ENCODE results near the gene SERPINB10.
"Not testable (repeated sequence)": the region's sequence is repeated elsewhere in the genome, so short reads cannot be mapped to it uniquely, and the experiment has no call there.

SERPINB10 gene

DNA sequence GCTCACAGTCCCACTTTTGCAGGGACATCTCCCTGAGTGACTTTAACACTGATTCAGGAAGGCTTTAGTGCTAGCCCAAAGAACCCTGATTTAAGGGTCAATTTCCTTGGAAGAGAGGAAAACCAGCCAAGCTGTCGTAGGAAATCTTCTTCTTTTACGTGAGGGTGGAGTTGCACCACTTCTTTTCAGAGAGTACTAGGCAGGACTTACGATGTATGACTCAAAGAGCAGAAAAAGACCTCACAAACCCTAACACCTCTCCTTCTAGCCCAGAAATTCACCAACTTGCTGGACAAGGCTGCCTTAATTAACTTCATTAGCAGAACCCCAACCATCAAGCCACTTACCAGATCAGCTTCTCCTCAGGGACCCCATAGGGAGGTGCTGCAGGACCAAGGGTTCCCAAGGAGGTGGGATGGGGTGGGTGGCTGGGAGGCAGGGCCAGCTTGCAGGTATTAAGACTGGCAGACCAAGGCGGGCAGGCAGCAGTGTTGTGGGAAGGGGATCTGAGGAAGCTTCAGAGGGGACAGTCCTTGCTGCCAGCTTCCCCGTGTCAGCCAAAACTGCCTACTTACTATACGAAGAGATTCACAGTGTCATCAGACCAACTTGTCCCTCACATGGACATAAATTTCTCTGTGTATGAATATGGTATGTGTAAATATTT lies 13.5 kb upstream of the SERPINB10 start:
- no peak for DNase-seq

DNA sequence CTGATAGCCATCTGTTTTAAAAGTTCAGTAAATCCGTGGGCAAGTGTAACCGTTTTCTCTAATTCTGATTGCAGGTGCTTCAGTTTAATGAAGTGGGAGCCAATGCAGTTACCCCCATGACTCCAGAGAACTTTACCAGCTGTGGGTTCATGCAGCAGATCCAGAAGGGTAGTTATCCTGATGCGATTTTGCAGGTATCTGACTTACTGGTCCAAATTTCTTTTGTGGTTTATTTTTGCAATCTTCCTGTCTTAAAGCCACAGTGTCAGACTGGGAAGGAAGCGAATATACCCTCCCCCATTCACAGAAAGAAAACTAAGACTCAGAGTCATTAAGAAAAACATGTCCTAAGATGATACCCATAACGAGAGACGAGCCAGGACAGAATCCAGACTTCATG lies 12.6 kb upstream of the SERPINB10 start:
- no peak for DNase-seq

DNA sequence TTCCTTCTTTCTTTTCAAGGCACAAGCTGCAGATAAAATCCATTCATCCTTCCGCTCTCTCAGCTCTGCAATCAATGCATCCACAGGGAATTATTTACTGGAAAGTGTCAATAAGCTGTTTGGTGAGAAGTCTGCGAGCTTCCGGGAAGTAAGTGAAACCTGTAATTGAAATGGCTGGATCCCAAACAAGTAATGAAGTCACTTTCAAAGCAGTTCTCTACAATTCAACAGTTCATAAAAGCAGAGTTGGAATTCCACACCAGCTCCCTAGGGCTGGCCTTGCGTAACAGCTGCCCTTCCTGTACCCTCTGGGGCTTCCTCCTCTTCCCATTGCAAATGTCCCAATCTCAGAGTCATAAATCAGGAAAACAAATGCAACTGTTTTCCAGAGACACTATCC lies 10.7 kb upstream of the SERPINB10 start:
- no peak for DNase-seq

DNA sequence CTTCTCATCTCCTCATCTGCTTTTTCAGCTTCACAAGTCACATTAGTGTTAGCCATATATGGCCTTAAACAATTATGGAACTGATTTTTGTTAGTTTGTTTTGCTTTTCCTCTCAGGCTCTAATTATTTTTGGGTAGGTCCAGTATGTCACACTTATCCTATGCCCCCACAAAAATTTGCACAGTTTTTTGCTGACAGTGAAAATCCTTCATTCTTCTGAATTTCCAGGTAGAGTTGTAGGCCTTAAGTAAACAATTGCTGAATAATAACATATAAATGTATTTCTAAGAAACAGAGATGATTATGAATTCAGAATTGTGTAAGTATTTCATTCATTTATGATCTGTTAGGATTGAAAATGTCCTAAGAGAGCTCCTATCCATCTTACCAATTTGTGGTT lies 8.6 kb upstream of the SERPINB10 start:
- no peak for DNase-seq

DNA sequence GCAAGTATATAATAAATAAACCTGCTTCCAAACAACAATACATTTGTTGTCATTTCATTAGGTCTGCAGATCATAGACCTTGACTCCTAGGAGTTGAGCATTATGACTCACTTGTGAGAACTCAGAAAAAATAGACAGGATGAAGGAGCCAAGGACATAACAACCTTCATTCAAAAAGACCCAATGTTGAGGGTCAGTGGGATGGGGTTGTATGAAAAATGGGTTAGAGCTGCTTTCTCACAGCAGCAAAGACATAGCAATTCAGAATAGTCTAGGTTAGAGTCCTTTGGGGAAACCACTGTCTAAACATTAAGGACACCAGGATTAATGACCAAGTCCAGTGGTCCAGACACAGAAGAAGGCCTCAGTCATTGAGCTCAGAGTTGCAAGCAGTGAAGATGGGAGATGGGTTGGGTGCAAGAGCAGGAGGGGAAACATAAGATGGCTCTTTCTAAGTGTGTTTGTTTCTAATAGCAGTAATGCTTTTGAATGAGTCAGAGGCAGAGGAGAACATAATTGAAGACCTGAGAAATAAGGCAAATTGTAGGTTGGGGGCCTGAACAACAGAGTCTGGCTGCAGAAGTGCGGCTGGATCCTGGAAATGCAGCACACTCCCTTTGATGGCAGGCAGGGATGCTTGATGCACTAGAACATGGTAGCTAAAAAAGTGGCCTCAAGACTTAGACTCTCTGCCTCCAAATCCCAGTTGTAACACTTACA lies 3.7 kb upstream of the SERPINB10 start:
- DNase-seq: no peak

DNA sequence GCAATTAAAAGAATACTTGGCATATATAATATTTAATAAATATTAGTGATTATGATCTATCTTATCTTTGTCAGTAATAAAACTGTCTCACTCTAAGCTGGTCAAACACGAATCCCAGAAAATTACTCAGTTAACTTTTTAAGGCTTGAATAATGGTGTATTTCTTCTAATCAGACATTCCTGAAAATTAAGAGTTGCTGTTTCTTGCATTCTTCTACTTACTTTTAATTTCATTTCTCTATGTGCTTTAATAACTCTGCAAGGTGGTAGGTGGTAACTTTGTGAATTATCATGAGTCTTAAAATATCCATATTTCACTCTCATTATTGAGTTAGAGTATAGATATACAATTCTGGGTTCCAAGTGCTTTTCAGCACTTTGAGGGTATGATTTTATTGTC lies 3.1 kb upstream of the SERPINB10 start:
- DNase-seq: no peak

DNA sequence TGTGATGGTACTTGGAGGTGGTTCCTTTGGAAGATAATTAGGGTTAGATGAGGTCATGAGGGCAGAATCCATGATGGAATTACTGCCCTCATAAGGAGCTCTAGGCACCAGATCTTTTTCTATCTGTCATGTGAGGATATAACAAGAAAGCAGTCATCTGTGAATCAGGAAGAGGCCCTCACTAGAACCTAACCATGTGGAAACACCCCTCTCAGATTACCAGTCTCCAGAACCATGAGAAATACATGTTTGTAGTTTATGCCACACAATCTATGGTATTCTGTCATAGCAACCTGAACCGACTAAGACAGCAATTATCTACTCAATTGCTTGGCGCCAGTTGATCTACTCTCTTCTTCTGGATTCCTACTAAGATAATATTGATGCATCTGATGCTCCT lies 2.4 kb upstream of the SERPINB10 start:
- no peak for DNase-seq

DNA sequence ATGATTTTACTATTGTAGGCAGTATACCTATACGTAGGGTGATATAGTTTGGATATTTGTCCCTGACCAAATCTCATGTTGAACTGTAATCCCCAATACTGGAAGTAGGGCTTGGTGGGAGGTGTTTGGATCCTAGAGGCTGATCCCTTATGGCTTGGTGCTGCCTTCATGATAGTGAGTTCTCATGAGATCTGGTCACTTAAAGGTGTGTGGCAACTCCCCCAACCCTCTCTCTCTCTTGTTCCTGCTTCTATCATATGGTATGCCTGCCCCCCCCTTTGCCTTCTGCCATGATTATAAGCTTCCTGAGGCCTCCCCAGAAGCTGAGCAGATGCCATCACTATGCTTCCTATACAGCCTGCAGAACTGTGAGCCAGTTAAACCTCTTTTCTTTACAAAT lies 1.7 kb upstream of the SERPINB10 start:
- no peak for DNase-seq

DNA sequence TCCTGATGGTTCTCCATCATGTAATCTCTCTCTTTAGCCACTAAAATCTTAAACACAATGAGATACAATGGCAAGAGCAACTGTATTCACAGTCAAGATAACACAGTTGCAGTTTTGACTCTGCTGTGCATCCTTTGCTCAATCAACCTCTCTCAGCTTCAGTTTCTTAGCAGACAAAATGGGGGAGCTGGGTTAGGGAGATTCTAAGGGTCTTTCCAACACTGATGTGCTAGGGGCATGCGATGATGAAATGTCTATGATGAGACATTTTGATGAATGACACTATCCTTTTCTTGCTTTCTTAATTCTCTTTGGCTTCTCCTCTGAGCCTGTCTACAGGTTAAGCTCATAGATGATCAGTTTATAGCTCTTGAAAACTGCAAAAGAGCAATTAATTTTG lies 1.1 kb downstream of the SERPINB10 start:
- no peak for DNase-seq

DNA sequence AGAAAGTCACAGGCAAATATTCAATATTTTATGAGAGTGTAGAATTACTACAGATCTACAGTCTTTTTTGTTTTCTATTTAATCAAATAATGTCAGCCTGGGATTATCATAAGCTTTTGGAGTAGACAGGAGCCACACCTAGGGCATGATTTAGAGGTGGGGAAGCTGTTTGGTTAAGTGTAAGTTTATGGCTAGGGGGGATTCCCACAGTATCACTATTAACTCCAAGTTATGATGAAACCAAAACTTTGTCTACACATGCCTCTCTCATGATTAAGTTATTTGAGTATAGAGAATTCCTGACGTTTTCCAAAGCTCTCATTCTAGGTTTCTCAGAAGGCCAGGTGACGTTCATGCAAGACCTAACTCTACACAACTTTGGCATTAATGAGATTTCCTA lies 2.1 kb downstream of the SERPINB10 start:
- no peak for DNase-seq

DNA sequence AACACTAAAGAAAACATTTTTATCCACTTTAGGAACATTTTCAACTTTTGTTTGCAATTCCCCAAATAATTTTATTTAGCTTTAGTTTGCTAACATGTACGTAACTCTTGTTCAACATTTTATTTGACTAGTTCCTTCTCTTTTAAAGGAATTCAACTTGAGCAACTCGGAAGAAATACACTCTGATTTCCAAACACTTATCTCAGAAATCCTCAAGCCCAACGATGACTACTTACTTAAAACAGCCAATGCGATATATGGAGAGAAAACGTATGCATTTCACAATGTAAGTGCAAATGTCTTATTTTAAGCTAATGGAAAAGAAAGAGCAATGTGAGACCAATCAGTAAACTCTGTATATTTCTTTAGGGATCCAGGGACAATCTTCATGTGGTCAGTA lies 10.1 kb downstream of the SERPINB10 start:
- DNase-seq: no peak

DNA sequence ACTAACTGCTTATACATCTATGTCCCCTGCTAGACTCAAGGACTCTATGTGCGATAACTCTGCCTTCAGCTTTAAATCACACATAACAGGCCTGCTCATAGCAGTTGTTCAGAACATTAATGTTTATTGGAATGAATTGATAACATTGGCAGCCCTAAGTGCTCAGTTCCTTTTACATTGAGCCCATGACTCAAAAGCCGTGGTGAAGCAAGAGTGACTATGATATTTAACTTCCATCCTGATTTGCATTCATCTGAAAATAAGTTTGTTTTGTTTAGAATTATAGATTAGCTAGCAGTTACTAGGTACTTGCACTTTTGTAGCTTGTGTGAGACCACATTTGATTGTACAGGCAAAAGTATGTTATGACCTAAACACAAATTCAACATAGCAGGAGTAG lies 14.3 kb downstream of the SERPINB10 start:
- no peak for DNase-seq

DNA sequence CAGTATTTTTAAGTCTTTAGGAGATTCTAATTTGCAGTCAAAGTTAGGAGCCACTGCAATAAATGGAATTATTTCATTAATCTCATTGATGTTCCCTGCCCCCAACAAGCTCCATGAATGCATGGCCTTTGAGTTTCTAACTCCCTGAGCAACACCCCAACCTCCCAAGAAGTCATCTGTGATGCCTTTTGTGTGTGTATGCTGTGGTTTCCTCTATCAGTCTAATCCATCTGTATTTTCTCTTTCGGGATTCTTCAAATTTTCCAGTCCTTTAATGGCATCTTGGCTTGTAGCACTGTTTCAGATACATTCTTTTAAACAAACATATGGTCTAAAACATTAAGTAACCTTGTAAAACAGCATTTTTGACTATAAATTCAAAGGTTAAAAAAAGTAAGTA lies 16.8 kb downstream of the SERPINB10 start:
- DNase-seq: no peak

DNA sequence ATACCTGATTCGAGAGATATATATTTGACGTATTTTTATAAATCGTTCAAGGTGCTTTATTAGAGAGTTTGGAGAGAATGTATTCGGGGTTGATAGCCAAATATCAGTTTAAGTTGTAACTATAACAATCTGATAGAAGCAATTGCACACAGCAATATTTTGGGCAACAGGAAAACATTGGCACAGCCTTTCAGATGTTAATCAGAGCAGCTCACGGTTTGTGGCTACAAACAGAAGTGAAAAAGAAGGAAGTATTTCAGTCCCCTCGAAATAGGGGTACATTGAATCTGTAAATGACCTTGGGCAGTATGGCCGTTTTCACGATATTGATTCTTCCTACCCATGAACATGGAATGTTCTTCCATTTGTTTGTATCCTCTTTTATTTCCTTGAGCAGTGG lies 20.6 kb downstream of the SERPINB10 start:
- no peak for DNase-seq

DNA sequence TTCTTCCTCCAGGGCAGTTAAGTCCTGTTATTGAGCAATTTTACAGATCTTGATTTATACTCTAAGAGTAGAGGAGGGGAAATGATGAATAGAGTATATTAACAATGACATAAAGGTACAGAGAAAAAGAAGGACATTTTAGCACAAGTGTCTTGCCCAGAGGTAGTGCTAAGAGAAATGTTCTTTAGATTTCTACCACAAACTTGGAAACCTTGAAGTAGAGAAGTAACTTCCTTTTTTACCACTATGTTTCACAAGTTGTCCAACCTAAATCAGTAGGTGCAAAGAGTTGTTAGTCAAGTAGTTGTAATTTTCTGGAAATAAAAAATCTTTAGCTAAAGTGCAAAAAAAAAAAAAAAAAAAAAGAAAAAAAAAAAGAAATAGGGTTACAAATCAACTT lies 21.6 kb downstream of the SERPINB10 start:
- DNase-seq: not testable (repeated sequence)

DNA sequence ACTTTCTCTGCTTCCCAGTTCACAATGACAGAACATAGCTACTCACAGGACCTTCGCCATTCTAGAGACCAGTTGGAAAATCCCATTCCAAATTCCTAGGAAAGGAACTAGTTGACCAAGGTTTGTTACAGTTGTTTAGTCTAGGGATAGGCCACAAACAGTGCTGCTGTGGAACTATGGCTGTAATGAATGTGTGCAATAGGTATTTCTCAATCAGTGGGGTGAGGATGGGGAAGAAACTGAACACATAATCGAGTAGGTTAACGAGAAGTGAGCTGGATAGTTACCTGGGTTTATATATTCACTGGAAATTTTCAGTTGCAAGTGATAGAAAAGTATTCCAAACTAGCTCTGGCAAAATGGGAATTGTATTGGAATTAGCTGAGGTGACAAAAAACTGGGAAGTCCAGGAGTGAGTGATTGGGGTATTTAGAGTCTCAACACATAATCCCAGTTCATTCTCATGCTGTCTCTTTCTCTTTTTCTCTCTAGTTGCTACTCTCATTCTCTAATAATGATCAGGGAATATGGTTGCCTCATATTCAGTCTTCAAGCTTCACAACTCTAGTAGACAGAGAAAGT lies 23.1 kb downstream of the SERPINB10 start:
- DNase-seq: no peak

DNA sequence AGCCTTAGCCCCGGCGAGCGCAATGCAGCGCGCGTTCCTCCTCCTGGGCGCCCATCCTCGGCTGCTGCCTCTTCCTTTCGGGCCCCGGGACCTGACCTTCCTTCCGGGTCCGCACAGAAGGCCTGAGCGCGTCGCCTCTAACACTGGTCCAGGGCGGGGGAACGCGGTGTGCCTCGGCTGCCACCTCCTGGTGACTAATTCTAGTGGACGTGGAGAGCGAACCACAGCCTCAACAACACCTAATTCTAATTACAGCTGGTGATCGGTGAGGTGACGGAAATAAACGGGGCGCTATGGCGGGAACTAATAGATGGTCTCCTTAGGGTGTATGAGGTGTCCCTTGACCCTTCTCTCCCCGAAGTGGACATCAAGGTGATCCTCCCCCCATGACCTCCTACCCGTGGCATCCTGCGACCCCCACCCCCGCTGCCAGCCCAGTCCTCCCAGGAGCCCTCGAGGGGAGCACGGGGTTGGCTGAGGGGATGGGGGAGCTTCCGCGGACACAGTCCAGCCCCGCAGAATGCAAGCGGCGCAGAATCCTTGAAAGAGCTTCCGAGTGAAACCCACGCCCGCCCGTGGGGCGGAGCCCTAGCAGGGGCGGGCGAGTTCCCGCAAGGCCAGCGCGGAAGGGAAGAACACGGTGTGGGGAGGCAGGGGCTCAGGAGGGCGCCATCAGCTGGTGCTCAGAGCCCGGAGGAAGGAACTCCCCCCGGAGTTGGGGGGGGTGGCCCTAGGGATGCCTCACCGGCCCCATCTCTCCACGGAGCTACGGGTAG lies 28.6 kb downstream of the SERPINB10 start:
- DNase-seq: peak; percentile 37

DNA sequence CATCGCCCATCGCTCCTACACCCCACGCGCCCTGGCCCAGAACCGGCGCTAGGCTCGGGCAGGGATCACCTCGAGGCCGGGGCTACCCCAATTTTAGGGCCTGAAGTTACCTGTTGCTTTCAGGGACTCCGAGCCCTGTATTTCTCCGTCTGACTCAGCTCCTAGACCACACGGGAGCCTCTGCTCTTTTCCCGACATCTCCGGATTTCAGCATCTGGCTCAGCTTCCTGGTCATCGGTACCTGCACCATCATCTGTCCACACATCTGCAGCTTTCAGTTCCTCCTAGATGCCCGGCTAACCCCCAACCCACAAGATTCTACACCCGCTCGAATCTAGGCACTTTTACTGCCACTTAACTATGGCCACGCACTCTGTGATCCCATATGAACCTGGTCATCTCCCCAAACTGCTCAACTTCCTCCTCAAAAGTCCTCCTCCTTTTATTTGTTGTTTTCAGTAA lies 29.2 kb downstream of the SERPINB10 start:
- DNase-seq: no peak

DNA sequence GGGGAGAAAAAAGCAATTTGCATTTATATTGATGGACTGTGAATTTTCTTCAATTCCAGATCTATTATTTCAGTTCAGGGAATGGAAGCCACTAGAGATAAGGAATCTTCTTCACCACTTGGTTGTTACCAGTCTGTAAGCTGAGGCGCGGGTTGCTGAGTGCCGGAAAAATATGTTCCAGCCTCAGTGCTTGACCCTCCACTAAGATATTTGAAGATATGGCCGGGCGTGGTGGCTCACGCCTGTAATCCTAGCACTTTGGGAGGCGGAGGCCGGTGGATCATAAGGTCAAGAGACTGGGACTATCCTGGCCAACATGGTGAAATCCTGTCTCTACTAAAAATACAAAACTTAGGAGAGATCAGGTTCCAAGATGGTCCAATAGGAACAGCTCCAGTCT lies 32.2 kb downstream of the SERPINB10 start:
- DNase-seq: no peak

DNA sequence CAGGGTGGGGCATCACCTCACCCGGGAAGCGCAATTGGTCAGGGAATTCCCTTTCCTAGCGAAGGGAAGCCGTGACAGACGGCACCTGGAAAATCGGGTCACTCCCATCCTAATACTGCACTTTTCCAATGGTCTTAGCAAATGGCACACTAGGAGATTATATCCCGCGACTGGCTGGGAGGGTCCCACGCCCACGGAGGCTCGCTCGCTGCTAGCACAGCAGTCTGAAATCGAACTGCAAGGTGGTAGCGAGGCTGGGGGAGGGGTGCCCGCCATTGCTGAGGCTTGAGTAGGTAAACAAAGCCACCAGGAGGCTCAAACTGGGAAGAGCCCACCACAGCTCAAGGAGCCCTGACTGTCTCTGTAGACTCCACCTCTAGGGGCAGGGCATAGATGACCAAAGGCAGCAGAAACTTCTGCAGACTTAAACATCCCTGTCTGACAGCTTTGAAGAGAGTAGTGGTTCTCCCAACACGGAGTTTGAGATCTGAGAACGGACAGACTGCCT lies 32.8 kb downstream of the SERPINB10 start:
- DNase-seq: not testable (repeated sequence)

DNA sequence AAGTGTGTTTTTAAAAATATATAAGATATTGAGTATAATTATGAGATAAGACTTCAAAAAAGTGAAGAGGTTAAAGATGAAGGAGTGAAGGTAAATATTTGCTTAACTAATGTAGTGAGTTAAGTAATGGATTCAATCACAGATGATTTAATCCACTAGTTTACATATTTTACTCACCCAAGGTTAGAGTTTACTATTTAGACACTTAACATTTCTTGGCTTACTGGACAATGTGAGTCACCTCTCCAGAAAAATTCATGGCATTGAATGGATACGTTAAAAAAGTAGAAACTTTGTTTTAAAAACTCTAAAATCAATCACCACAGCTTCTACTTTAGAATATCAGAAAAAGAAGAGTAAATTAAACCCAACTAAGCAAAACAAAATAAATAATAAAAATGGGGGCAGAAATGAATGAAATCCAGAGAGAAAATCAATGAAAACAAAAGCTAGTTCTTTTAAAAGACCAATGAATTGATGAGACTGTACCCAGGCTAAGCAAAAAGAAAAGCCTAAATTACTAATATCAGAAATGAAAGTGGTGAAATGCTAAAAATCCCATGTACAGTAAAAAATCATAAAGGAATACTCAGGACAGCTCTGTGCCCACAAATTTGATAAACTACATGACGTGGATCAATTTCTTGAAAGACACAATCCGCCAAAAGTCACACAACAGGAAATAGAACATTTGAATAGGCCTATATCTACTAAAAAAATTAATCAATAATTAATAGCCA lies 39.5 kb downstream of the SERPINB10 start:
- DNase-seq: no peak

DNA sequence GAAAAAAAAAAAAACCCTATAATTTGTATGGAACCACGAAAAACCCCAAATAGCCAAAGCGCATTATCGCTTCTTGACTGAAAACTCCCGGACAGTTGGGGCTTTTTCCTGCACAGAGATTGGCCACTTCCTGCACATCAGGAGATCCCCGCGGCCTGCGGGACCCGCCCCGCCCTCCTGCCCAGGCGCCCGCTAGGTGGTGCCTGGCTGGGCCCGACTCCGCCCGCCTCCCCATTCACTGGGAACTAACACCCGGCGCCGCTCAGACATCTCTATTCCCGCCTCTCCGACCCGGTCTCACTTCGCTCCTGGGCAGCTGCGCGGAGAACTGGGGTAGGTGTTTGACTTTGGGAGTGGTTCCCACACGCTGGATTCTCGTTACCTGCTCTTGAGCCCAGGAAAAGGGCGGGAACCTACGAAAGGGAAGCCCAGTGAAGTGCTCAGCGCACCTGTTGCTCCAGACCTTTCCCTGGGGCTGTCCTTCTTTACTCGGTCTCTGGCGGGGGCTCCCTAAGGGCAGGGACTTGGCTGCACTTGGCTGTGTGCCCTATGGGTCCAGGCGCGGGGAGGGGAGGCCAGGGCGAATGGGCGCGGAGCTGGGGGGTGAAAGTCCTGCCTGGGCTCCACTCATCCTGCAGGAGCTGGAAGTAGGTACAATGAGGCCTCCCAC lies 41.4 kb downstream of the SERPINB10 start, which contains the start of gene HMSD:
Gene HMSD, plus strand, starts transcription at position 234 of the 670 bp plus-strand sequence. CDS start 4,155 bp downstream, outside the sequence.
- peak; percentile 29 for DNase-seq

All from activated naive CD4-positive, alpha-beta T cell treated with anti-CD3 and anti-CD28 coated beads, Interleukin-2, amount 50 U/mL, for 16 hours (primary cell).